Amniotic epithelial cell (primary cell): ENCODE data around the gene DIS3L2.
A peak's percentile ranks its signal among the peaks of the same experiment; 100 is the strongest.

ENCODE experiments used
- DNase-seq: peaks from one replicate; pipeline ENCODE4 v3.0.0-alpha.2; 2010; ENCODE audit warnings: low read depth

The DIS3L2 gene, protein sequence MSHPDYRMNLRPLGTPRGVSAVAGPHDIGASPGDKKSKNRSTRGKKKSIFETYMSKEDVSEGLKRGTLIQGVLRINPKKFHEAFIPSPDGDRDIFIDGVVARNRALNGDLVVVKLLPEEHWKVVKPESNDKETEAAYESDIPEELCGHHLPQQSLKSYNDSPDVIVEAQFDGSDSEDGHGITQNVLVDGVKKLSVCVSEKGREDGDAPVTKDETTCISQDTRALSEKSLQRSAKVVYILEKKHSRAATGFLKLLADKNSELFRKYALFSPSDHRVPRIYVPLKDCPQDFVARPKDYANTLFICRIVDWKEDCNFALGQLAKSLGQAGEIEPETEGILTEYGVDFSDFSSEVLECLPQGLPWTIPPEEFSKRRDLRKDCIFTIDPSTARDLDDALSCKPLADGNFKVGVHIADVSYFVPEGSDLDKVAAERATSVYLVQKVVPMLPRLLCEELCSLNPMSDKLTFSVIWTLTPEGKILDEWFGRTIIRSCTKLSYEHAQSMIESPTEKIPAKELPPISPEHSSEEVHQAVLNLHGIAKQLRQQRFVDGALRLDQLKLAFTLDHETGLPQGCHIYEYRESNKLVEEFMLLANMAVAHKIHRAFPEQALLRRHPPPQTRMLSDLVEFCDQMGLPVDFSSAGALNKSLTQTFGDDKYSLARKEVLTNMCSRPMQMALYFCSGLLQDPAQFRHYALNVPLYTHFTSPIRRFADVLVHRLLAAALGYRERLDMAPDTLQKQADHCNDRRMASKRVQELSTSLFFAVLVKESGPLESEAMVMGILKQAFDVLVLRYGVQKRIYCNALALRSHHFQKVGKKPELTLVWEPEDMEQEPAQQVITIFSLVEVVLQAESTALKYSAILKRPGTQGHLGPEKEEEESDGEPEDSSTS

GRCh38 chr2:231961349-231962166 lies at the start of gene DIS3L2:
Gene DIS3L2, plus strand, starts transcription at chr2:231961713. Its CDS starts 53,215 bp downstream, at chr2:232014928.
- peak; percentile 79 for DNase-seq

DNA sequence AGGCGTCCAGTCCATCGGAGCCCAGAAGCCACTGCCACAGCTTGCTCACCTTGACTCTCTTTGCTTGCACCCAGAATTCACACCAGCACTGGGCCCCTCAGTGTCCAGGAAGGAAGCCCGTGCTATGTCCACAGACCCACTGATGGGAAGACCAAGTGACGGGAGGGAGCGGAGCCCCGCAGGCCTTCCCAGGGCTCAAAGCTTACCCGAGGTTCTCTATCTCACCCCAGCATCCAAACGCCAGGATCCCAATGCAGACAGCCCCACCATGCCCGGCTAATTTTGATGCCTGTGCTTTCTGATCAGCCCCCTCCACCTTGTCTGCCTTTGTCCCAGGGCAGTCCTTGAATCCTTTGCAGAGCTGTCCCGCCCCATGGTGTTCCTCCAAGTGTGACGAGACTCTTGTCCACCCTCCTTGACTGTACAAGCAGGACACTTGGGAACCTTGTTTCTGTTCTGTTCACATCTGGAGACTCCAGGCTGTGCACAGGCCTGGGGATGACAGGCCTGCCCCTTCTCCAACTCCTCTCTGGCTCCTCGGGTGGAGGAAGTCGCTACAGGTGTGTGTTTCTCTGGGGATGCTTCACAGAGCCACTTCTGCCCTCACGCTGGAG lies 47.3 kb upstream of the DIS3L2 start:
- DNase-seq, result no peak

DNA sequence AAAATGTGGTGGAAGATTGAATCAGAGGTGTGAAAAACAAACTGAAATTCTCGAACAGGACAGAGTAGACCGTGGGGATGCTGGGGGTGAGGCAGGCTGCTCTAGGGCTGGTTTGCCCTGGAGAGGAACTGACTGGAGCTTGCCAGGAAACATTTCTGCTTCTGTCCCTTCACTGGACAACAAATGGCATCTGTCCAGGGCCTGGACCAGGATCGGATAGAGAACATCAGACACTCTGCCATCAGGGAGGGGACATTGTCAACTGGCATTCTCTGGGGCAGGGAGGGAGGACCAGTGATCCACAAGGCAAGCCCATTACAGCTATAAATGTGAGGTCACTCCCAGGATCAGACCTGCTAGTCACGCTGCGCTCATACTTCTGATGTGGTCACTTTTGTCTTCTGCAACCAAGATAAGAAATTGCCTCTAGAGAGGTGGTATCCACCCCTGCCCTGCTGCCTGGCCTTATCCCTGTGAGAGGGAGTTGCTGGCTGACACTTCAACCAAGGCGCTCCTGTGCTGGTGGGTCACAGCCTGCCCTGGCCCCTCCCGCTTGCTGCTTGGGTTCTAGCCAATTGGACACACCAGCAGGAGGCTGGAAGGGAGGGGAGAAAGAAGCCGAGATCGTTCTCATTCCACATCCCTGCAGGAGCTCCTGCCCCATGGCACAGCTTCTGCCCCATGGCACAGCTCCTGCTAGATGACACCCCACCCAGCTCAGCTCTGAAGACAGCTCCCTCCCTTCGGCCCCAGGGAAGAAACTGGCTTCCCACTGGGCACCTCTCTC lies 44.0 kb upstream of the DIS3L2 start:
- peak; percentile 15 for DNase-seq

DNA sequence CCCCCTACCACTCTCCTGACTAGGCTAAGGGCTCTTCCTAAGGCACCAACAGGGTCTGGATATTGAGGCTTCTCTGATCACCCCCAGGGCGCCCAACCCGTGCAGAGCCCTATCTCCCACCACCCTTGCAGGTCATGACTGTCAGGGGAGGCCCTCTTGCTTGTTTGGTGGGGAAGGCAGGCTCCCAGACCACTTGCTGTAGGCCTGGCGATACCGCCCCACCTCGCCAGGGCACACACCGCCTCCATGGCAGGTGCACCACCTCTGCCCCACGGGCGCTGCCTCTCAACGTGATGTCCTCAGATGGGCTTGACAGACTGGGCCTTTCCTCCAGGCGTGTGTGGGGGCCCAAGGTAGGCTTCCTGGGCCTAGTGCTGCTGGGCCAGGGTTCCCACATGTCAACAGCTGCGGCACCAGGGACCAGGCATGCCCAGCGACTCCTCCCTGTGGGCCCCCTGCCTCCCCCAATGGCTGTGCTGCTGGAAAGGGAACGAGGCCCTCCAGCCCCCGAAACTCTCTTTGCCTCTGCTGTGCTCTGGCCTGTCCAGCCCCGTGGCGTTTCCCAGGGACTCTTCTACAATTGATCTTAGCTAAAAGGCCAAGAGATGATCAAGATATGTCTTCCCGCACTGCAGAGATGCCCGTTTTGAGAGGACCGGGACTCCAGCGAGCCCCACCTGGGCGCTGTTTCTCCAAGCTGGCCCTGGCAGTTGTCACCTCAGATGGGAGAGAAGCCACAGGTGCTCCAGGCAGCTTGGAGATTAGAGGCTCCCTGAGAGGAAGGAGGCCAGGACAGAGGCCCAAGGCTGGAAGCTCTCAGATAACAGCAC lies 42.8 kb upstream of the DIS3L2 start:
- no peak for DNase-seq

- DNase-seq, result no peak
Measured at GRCh38 chr2:231919341-231920035, 42.0 kb upstream of the DIS3L2 start.

DNA sequence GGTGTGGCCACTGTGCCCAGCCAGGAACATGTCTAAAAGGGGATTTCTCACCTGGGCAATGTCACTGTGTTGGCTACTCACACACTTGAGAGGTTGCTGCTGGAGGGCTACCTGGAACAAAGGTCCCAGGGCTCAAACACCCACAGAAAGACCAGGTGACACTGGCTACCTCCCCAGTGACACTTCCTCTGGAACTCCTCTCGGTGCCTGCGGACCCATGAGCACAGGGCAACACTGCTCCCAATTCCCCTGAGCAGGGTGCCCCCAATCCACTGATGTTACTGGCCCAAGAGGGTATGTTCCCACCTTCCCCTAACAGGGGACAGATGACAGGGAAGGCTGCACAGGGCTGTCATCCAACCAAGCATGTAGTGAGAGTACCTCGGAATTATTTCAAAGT lies 41.1 kb upstream of the DIS3L2 start:
- no peak for DNase-seq

GRCh38 chr2:231920795-231921194 lies 40.7 kb upstream of the DIS3L2 start:
- no peak for DNase-seq

GRCh38 chr2:231922311-231923009 lies 39.1 kb upstream of the DIS3L2 start:
- DNase-seq, result no peak

DNA sequence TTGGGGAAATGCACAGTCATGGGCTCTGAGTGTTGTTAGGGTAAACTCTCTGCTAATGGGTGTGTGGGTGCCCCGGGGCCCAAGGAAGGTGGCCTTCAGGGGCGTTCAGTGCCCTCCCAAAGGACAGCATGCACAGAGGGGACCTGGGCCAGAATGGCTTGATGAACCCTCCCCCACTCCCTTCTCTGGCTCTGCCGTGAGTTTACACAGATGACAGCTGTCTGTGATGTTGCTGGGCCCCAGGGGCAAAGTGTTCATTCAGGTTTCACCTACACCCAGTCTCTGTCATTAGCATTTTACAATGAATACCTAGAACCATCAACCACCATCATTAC lies 38.5 kb upstream of the DIS3L2 start:
- no peak for DNase-seq

DNA sequence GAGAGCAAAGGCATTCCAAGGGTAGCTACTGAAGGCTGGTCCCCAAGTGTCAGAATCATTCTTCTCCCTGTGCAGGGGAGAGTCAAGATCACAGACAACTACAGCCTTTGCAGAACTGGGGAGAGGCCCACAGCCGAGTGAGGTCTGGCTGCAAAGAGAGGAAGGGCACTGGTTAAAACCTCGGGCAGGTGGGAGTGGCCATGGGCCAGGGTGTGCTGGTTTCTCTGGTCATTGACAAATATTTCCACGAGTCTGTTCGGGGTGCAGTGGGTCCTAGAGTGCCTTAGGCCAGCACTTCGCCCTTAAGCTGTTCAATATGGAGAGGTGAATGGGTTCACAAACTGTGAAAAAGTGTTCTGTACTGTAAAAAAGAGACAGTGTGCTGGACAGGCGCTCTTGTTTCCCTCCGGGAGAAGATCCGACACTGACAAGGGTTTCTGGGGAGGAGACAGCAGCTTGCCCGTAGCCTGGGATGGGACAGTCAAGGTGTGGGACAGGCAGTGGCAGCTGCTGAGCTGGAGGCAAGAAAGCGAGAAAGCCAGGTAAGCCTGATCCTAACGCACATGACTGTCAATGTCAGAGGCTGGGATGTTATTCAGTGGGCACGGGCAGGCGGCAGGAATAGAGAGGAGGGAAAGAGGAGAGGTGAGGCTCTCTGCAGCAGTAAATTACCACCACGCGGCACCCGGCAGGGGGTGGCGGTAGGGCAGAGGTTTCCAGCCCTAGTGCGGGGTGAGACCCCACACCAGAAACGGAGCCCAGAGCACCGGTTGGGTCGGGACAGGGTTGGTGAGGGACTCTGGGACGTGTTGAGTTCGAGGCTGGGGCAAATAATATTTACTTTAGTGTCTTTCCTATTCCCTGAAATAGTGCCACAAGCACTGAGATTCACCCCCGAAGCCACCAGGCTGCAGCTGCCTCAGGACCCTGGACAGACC lies 37.3 kb upstream of the DIS3L2 start:
- no peak for DNase-seq

DNA sequence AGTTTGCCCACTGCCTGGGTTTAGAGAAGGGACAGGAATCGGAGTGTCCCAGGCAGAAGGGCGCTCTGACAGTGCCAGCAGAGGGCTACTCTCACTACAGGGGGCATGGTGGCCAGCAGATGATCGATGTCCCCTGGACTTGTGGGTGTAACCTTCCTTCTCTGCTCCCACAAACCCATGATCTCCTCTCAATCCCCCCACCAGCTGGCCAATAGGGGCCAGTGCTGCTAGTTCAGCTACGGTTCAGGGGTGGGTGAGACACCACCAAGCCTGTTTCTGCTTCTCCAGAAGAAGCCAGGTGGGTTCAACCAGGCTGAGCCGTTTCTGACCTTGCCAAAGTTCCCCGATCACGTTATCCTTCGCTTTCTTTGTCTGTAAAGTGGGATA lies 36.6 kb upstream of the DIS3L2 start:
- DNase-seq, result no peak

DNA sequence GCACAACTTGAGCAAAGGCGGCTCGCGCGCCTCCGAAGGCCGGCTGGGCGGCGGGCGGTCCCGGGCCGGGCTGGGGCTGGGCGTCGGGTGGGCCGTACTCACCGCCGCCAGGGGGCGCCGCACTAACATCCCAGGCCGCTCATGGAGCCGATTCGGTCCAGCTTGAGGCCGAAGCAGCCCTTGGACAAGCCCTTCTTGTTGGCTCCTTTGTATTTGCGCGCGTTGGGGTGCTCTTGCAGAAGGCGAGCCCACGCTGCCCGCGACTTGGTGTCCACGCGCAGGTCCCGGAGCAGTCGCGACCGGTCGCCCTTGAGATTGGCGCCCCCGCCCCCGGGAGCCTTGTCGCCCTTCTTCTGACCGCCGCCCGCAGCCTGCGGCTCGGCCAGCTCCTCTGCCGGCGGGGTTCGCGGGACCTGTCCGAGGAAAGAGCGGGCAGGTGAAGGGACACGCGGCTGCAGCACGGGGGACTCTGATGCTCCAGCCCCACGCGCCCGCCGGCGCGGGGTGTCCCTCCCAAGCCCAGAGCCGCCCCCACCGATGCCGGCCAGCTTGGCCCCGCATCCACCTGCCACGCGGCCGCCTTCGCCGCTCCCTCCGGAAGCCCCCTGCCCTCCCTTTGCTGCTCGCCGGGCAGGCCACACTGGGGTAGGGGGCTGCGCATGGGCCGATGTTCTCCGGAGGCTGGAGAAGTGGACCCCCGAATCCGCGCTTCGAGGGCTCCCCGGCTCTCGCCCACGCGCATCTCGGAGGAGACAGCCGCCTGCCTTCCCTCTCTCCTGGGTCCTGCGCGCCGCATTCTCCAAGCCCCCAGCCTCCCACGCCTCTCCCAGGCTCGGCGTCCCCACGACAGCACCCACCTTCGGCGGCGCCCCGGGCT lies 36.0 kb upstream of the DIS3L2 start:
- DNase-seq, result peak; percentile 80

- DNase-seq, result peak; percentile 35
Measured at GRCh38 chr2:231926180-231926741, 35.3 kb upstream of the DIS3L2 start, which contains the start of gene NPPC. Gene NPPC, minus strand, starts transcription at chr2:231926396. Its CDS starts 147 bp downstream, at chr2:231926249.

GRCh38 chr2:231926761-231927565 lies 34.5 kb upstream of the DIS3L2 start:
- DNase-seq, result no peak

DNA sequence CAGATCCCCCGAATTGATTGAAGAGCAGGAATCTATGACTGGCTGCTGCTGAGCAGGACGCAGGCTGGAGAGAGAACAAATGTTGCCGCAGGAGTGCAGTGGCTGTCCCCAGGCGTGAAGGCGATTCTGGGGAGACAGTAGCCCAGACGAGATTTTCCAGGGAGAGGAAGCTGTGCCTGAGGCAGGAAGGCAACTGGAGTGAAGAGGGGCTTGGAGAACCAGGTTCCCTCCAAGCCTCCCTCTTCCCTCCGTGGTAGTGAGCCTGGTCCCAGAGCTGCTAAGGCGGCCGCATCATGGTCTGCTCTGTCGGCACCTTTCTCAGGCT lies 34.0 kb upstream of the DIS3L2 start:
- DNase-seq, result no peak

- no peak for DNase-seq
Measured at GRCh38 chr2:231928481-231928880, 33.0 kb upstream of the DIS3L2 start.
